K562 (cell line): ENCODE measurements around the gene B3GLCT. TPM values are rescaled to one million over a fixed set of nuclear protein-coding genes. Genes with fewer than 3 reads are reported as not detected.

ENCODE experiments used
- BRD4 ChIP-seq: fragments of 200-600 bp; sonication (generic); IDR thresholded peaks from 2 replicates; pipeline ENCODE4 v1.6.1; 2017; ENCODE audit warnings: inconsistent platforms
- ESRRB ChIP-seq: fragments of 250-450 bp; sonication (Bioruptor Pico); IDR thresholded peaks from 2 replicates; pipeline ENCODE4 v1.5.0; 2020; ENCODE audit warnings: mild to moderate bottlenecking, moderate library complexity, borderline replicate concordance
- FOXJ2 ChIP-seq: fragments of 200-800 bp; sonication (Bioruptor generic); IDR thresholded peaks from 2 replicates; pipeline ENCODE4 v1.6.1; 2016; ENCODE audit warnings: missing genetic modification characterization, missing compliant biosample characterization
- GATAD2B ChIP-seq: fragments of 450-650 bp; IDR thresholded peaks from 2 replicates; pipeline ENCODE4 v1.6.1; 2017; ENCODE audit warnings: mild to moderate bottlenecking, borderline replicate concordance
- HOXB6 ChIP-seq: fragments of 250-450 bp; sonication (Bioruptor Pico); IDR thresholded peaks from 2 replicates; pipeline ENCODE4 v1.5.1; 2022; ENCODE audit warnings: mild to moderate bottlenecking, borderline replicate concordance
- ILK ChIP-seq: fragments of 450-650 bp; IDR thresholded peaks from 2 replicates; pipeline ENCODE4 v1.6.1; 2016; ENCODE audit warnings: missing genetic modification characterization, low read depth, mild to moderate bottlenecking, missing compliant biosample characterization, moderate library complexity, borderline replicate concordance
- NCOA1 ChIP-seq: fragments of 450-650 bp; IDR thresholded peaks from 2 replicates; pipeline ENCODE4 v1.6.1; 2016; ENCODE audit warnings: low read depth
- RHOXF2B ChIP-seq: fragments of 250-450 bp; sonication (Bioruptor Pico); conservative IDR thresholded peaks from 2 replicates; pipeline ENCODE4 v1.5.1; 2021
- TAF15 ChIP-seq: fragments of 200-400 bp; formaldehyde crosslinking; IDR thresholded peaks from 2 replicates; pipeline ENCODE4 v1.6.1; 2017; ENCODE audit warnings: mild to moderate bottlenecking, low read depth, low read length, moderate library complexity
- TARDBP ChIP-seq: fragments of 450-650 bp; IDR thresholded peaks from 2 replicates; pipeline ENCODE4 v1.6.1; 2016
- TEAD4 ChIP-seq, 2 experiments: sonication (generic) in 1 of 2; formaldehyde crosslinking in 1 of 2; IDR thresholded peaks; 2 replicates each; pipeline versions ENCODE4 v1.6.1 to v1.8.0; 2012 to 2022; ENCODE audit warnings: borderline replicate concordance in 1 of 2, inconsistent platforms in 1 of 2, low read length in 1 of 2, mild to moderate bottlenecking in 1 of 2, missing genetic modification reagents in 1 of 2
- ZNF507 ChIP-seq: conservative IDR thresholded peaks from 2 replicates; pipeline ENCODE4 v1.6.1; 2017; ENCODE audit warnings: missing genetic modification characterization, missing compliant biosample characterization
- ZNF696 ChIP-seq: fragments of 250-450 bp; sonication (Bioruptor Pico); conservative IDR thresholded peaks from 2 replicates; pipeline ENCODE4 v1.4.0; 2020; ENCODE audit warnings: mild to moderate bottlenecking, moderate library complexity
- polyA plus RNA-seq, 8 experiments: library from polyadenylated mRNA; depleted of rRNA in 4 of 8; stranded (reverse) in 5 of 8; unstranded in 3 of 8; fragments of >200 nt; fragmentation: Nextera tagmentation in 2 of 8; fragmentation: Illumina TruSeq in 1 of 8; extraction: Ambion mirVana in 2 of 8; extraction: Trizol in 1 of 8; gene quantifications; 2 replicates each; pipeline versions ENCODE4 v1.2.1 to v1.2.3, GENCODE V29; 2011 to 2014; ENCODE audit warnings: inconsistent platforms in 1 of 8, missing spikeins in 1 of 8
- total RNA-seq, 7 experiments: library from RNA; depleted of rRNA in 6 of 7; stranded (reverse); fragments of >200 nt in 6 of 7; fragmentation: Illumina TruSeq in 2 of 7; extraction: Trizol in 2 of 7; gene quantifications; 2 replicates each; pipeline versions ENCODE4 v1.2.1 to v1.2.3, GENCODE V29; 2011 to 2021; ENCODE audit warnings: low replicate concordance in 1 of 7
- TF ChIP-seq, protein P1 (sequence below): fragments of 450-650 bp; IDR thresholded peaks from 2 replicates; pipeline ENCODE4 v1.6.1; 2017; ENCODE audit warnings: antibody characterized with exemption
- TF ChIP-seq, protein P2 (sequence below): sonication (generic); formaldehyde crosslinking; IDR thresholded peaks from 2 replicates; pipeline ENCODE4 v1.8.0; 2022; ENCODE audit warnings: mild to moderate bottlenecking, missing genetic modification reagents
- TF ChIP-seq, protein P3 (sequence below): fragments of 450-650 bp; IDR thresholded peaks from 2 replicates; pipeline ENCODE4 v1.6.1; 2016; ENCODE audit warnings: low read depth, mild to moderate bottlenecking, moderate library complexity
- TF ChIP-seq, protein P4 (sequence below): fragments of 450-650 bp; conservative IDR thresholded peaks from 2 replicates; pipeline ENCODE4 v1.6.1; 2016; ENCODE audit warnings: missing genetic modification characterization, low read depth, mild to moderate bottlenecking, control low read depth, missing compliant biosample characterization
- TF ChIP-seq, protein P5 (sequence below): fragments of 450-650 bp; formaldehyde crosslinking; IDR thresholded peaks from 2 replicates; pipeline ENCODE4 v1.4.0; 2020; ENCODE audit warnings: mild to moderate bottlenecking, moderate library complexity

B3GLCT gene
- total and polyA plus RNA-seq, 9 of the 15 experiments (the other 6 are each of a cell fraction or from before 2014, with no cell fraction given): 1.1 to 5.1 (median 2.9) TPM

DNA sequence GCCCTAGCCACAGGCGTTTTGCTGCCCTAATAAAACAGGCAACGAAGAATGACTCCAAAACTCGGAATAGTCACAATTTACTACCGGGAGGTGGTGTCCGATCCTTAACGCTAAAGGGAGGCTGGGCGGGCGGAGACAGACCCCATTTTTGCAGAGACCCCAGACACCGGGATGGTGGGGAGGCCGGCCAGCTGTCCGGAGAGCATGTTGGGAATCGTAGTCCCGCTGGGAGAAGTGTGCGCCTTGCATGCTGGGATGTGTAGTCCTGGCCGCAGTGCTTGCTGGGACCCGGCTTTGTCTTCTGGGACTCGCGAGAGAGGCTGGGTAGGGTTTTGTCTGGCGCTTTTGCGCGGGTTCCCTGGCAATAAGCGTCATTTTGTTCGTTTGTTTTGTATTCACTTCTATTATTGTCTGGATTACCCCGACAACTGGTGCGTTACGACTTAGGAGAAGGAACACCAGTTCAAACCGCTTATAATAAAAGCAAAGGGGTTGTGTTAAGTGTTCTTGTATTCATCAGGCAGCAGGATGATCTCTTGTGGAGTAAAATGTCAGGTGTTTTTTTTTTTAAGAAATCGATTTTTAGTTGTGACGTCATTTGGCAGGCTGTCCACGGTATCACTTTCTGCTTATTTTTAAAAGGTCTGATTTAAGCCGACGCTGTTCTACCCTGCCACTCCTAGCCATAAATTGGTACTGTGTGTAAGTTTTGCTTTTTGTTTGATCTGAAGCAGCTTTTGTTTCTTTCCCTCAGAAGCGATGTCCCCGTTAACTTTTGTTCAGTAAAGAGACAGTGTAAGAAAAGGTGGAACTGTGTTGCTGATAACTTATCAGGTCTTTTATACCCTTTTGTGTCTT lies 37.4 kb upstream of the B3GLCT start (continued):
- TF ChIP-seq, protein P1, sequence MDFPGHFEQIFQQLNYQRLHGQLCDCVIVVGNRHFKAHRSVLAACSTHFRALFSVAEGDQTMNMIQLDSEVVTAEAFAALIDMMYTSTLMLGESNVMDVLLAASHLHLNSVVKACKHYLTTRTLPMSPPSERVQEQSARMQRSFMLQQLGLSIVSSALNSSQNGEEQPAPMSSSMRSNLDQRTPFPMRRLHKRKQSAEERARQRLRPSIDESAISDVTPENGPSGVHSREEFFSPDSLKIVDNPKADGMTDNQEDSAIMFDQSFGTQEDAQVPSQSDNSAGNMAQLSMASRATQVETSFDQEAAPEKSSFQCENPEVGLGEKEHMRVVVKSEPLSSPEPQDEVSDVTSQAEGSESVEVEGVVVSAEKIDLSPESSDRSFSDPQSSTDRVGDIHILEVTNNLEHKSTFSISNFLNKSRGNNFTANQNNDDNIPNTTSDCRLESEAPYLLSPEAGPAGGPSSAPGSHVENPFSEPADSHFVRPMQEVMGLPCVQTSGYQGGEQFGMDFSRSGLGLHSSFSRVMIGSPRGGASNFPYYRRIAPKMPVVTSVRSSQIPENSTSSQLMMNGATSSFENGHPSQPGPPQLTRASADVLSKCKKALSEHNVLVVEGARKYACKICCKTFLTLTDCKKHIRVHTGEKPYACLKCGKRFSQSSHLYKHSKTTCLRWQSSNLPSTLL: no peak
- TF ChIP-seq HOXB6: no peak
- no peak for TF ChIP-seq BRD4
- TF ChIP-seq GATAD2B: no peak
- no peak for TF ChIP-seq FOXJ2
- TF ChIP-seq, protein P2, sequence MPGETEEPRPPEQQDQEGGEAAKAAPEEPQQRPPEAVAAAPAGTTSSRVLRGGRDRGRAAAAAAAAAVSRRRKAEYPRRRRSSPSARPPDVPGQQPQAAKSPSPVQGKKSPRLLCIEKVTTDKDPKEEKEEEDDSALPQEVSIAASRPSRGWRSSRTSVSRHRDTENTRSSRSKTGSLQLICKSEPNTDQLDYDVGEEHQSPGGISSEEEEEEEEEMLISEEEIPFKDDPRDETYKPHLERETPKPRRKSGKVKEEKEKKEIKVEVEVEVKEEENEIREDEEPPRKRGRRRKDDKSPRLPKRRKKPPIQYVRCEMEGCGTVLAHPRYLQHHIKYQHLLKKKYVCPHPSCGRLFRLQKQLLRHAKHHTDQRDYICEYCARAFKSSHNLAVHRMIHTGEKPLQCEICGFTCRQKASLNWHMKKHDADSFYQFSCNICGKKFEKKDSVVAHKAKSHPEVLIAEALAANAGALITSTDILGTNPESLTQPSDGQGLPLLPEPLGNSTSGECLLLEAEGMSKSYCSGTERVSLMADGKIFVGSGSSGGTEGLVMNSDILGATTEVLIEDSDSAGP (CRISPR knock-in tag): no peak
- TF ChIP-seq, protein P3, sequence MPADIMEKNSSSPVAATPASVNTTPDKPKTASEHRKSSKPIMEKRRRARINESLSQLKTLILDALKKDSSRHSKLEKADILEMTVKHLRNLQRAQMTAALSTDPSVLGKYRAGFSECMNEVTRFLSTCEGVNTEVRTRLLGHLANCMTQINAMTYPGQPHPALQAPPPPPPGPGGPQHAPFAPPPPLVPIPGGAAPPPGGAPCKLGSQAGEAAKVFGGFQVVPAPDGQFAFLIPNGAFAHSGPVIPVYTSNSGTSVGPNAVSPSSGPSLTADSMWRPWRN: no peak
- no peak for TF ChIP-seq TARDBP
- TF ChIP-seq, protein P4, sequence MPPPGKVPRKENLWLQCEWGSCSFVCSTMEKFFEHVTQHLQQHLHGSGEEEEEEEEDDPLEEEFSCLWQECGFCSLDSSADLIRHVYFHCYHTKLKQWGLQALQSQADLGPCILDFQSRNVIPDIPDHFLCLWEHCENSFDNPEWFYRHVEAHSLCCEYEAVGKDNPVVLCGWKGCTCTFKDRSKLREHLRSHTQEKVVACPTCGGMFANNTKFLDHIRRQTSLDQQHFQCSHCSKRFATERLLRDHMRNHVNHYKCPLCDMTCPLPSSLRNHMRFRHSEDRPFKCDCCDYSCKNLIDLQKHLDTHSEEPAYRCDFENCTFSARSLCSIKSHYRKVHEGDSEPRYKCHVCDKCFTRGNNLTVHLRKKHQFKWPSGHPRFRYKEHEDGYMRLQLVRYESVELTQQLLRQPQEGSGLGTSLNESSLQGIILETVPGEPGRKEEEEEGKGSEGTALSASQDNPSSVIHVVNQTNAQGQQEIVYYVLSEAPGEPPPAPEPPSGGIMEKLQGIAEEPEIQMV (tag): no peak
- TF ChIP-seq ESRRB (CRISPR knock-in tag): no peak
- TF ChIP-seq, protein P5, sequence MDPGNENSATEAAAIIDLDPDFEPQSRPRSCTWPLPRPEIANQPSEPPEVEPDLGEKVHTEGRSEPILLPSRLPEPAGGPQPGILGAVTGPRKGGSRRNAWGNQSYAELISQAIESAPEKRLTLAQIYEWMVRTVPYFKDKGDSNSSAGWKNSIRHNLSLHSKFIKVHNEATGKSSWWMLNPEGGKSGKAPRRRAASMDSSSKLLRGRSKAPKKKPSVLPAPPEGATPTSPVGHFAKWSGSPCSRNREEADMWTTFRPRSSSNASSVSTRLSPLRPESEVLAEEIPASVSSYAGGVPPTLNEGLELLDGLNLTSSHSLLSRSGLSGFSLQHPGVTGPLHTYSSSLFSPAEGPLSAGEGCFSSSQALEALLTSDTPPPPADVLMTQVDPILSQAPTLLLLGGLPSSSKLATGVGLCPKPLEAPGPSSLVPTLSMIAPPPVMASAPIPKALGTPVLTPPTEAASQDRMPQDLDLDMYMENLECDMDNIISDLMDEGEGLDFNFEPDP (CRISPR knock-in tag): no peak
- TF ChIP-seq TAF15: no peak
- no peak for TF ChIP-seq ILK (tag)
- TF ChIP-seq TEAD4 (IDR thresholded peaks at IDR 0.05; ENCODE audit: low read length): 0 out of 2 replicates have a peak, but pooled peaks have one; percentile 8
- TF ChIP-seq TEAD4 (CRISPR knock-in tag; IDR thresholded peaks at IDR 0.05; ENCODE audit: borderline replicate concordance): no peak
- TF ChIP-seq RHOXF2B (CRISPR knock-in tag): no peak
- TF ChIP-seq ZNF696: no peak
- TF ChIP-seq NCOA1: no peak
- TF ChIP-seq ZNF507 (tag): no peak
